IMR-90 (cell line): Measurements from ENCODE around the gene SYNM.

Source experiments
- BHLHE40 ChIP-seq: fragments of 150-350 bp; IDR thresholded peaks from 2 replicates; pipeline ENCODE4 v1.6.1; 2016; ENCODE audit warnings: mild to moderate bottlenecking, low read depth, low read length
- CEBPB ChIP-seq: IDR thresholded peaks from 2 replicates; pipeline ENCODE4 v1.6.1; 2012; ENCODE audit warnings: low read depth, low read length, improper control_type of control experiment
- CHD1 ChIP-seq: IDR thresholded peaks from 2 replicates; pipeline ENCODE4 v1.6.1; 2012; ENCODE audit warnings: low read depth, low read length, improper control_type of control experiment
- MAFK ChIP-seq: IDR thresholded peaks from 2 replicates; pipeline ENCODE4 v1.6.1; 2012; ENCODE audit warnings: low read depth, low read length, improper control_type of control experiment
- MXI1 ChIP-seq: IDR thresholded peaks from 2 replicates; pipeline ENCODE4 v1.6.1; 2012; ENCODE audit warnings: low read depth, mild to moderate bottlenecking, low read length, moderate library complexity, borderline replicate concordance
- POLR2A ChIP-seq: IDR thresholded peaks from 2 replicates; pipeline ENCODE4 v1.6.1; 2012; ENCODE audit warnings: mild to moderate bottlenecking, low read depth, low read length
- RCOR1 ChIP-seq: IDR thresholded peaks from 2 replicates; pipeline ENCODE4 v1.6.1; 2012; ENCODE audit warnings: mild to moderate bottlenecking, low read length, improper control_type of control experiment; ENCODE audit not compliant: insufficient replicate concordance
- RFX5 ChIP-seq: IDR thresholded peaks from 2 replicates; pipeline ENCODE4 v1.8.0; 2012; ENCODE audit warnings: low read depth, mild to moderate bottlenecking, low read length, moderate library complexity
- SMC3 ChIP-seq: fragments of 150-350 bp; IDR thresholded peaks from 2 replicates; pipeline ENCODE4 v1.6.1; 2016; ENCODE audit warnings: low read depth, mild to moderate bottlenecking, antibody characterized with exemption, low read length, moderate library complexity
- TF ChIP-seq, protein P1 (sequence below): conservative IDR thresholded peaks from 2 replicates; pipeline ENCODE4 v1.5.1; 2012; ENCODE audit warnings: mild to moderate bottlenecking, low read depth, low read length, improper control_type of control experiment
- TF ChIP-seq, protein P2 (sequence below): fragments of 150-350 bp; IDR thresholded peaks from 2 replicates; pipeline ENCODE4 v1.6.1; 2017; ENCODE audit warnings: mild to moderate bottlenecking, antibody characterized with exemption, low read length, low read depth

DNA sequence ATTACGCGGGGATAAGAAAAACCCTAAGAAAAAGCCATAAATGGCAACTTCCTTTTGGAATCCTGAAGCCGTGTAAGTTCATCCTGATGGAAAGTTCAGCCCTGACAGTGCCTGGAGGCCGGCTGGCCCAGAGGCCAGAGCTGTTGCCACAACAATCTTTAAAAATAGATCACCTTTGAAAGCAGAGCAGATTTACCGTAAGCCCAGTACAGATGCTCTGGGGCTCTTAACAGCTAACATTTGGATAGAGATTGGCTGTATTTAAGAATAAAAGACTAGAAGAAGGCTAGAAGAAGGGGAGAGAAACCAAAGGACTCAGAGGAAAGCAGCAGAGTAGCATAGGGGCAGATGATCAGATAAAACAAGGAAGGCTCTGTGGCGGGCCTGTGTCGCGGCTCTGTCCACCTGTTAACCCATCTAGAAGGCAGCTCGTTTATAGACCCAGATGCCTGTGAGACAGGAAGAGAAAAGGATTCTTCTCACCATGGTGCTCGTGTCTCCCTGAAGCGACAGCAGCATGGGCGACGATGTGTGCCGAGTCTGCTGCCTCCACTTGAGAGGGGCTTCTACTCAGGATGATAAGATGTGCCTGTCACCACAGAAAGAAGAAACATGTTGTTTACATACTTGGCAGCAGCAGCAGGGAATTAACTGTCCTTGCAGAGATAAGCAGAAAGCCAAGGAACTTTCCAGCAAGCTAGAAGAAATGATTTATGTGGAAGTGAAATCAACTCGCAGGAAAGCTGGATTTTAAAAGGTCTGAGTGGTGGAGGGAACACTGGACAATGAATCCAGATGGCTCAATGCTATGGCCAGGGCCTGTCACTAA, 69.9 kb downstream of the SYNM start:
- TF ChIP-seq, protein P1, sequence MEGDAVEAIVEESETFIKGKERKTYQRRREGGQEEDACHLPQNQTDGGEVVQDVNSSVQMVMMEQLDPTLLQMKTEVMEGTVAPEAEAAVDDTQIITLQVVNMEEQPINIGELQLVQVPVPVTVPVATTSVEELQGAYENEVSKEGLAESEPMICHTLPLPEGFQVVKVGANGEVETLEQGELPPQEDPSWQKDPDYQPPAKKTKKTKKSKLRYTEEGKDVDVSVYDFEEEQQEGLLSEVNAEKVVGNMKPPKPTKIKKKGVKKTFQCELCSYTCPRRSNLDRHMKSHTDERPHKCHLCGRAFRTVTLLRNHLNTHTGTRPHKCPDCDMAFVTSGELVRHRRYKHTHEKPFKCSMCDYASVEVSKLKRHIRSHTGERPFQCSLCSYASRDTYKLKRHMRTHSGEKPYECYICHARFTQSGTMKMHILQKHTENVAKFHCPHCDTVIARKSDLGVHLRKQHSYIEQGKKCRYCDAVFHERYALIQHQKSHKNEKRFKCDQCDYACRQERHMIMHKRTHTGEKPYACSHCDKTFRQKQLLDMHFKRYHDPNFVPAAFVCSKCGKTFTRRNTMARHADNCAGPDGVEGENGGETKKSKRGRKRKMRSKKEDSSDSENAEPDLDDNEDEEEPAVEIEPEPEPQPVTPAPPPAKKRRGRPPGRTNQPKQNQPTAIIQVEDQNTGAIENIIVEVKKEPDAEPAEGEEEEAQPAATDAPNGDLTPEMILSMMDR: no peak
- TF ChIP-seq POLR2A: no peak
- no peak for TF ChIP-seq SMC3
- no peak for TF ChIP-seq MAFK
- TF ChIP-seq, protein P2, sequence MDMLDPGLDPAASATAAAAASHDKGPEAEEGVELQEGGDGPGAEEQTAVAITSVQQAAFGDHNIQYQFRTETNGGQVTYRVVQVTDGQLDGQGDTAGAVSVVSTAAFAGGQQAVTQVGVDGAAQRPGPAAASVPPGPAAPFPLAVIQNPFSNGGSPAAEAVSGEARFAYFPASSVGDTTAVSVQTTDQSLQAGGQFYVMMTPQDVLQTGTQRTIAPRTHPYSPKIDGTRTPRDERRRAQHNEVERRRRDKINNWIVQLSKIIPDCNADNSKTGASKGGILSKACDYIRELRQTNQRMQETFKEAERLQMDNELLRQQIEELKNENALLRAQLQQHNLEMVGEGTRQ: no peak
- no peak for TF ChIP-seq CHD1
- no peak for TF ChIP-seq CEBPB
- TF ChIP-seq RCOR1: no peak
- TF ChIP-seq RFX5: no peak
- TF ChIP-seq MXI1: no peak
- no peak for TF ChIP-seq BHLHE40
